SK-N-SH (cell line): Measurements from ENCODE around the gene PPIC. TPM values are rescaled to one million over a fixed set of nuclear protein-coding genes. Genes with fewer than 3 reads are reported as not detected.

Experiments
- CTCF ChIA-PET: fragments of 300-600, 350-600 bp; formaldehyde crosslinking; extraction: SDS; loops from one replicate; lab custom pipeline; 2021; lab: Yijun Ruan, JAX
- POLR2A ChIA-PET: fragments of 350-600 bp; sonication (Branson Sonifier 250); formaldehyde crosslinking; extraction: SDS; loops from one replicate; lab custom pipeline; 2020; ENCODE audit warnings: antibody characterized with exemption, inconsistent platforms; lab: Yijun Ruan, JAX
- DNase-seq: peaks from one replicate; pipeline ENCODE4 v3.0.0; 2012
- H2AFZ ChIP-seq: fragments of 200-600 bp; sonication (generic); 2 replicates; pipeline ENCODE4 v1.8.1; 2016; ENCODE audit warnings: antibody characterized with exemption, mild to moderate bottlenecking, low read depth
- H3F3A ChIP-seq: fragments of 200-600 bp; sonication (generic); replicated peaks from 2 replicates; pipeline ENCODE3; 2016; ENCODE audit warnings: antibody characterized with exemption, mild to moderate bottlenecking; ENCODE audit not compliant: insufficient read depth
- H3K27ac ChIP-seq, 2 experiments: fragments of 200-500 bp in 1 of 2; fragments of 200-600 bp in 1 of 2; sonication (Bioruptor generic) in 1 of 2; sonication (generic), shearing (Covaris generic) in 1 of 2; 2 replicates each; pipeline versions ENCODE4 v1.5.1 to v1.6.1; 2014 to 2016; ENCODE audit warnings: low read depth in 2 of 2, inconsistent platforms in 1 of 2, low read length in 1 of 2, mild to moderate bottlenecking in 1 of 2, mixed read lengths in 1 of 2
- H3K27me3 ChIP-seq: fragments of 200-600 bp; sonication (generic), shearing (Covaris generic); 2 replicates; pipeline ENCODE4 v1.6.1; 2016; ENCODE audit warnings: mixed run types; ENCODE audit not compliant: insufficient read depth
- H3K36me3 ChIP-seq, 2 experiments: fragments of 200-500 bp in 1 of 2; fragments of 200-600 bp in 1 of 2; sonication (Bioruptor generic) in 1 of 2; sonication (generic) in 1 of 2; replicated peaks in 1 of 2; 2 replicates each; pipeline versions ENCODE3 to v1.5.1; 2014 to 2016; ENCODE audit warnings: low read length in 1 of 2, mild to moderate bottlenecking in 1 of 2; ENCODE audit not compliant: insufficient read depth in 2 of 2, control insufficient read depth in 1 of 2
- H3K4me1 ChIP-seq, 2 experiments: fragments of 200-500 bp in 1 of 2; fragments of 200-600 bp in 1 of 2; sonication (Bioruptor generic) in 1 of 2; sonication (generic), shearing (Covaris generic) in 1 of 2; 2 replicates each; pipeline versions ENCODE4 v1.5.1 to v1.6.1; 2014 to 2016; ENCODE audit warnings: low read depth in 1 of 2, low read length in 1 of 2, mixed run types in 1 of 2; ENCODE audit not compliant: insufficient read depth in 2 of 2, control insufficient read depth in 1 of 2
- H3K4me2 ChIP-seq: fragments of 200-600 bp; sonication (generic), shearing (Covaris generic); 2 replicates; pipeline ENCODE4 v1.6.1; 2017; ENCODE audit warnings: mixed run types
- H3K4me3 ChIP-seq, 2 experiments: fragments of 200-500 bp in 1 of 2; fragments of 200-600 bp in 1 of 2; sonication (Bioruptor generic) in 1 of 2; sonication (generic), shearing (Covaris generic) in 1 of 2; 2 replicates each; pipeline versions ENCODE4 v1.5.1 to v1.8.1; 2014 to 2016; ENCODE audit warnings: low read depth in 2 of 2, inconsistent platforms in 1 of 2, low read length in 1 of 2, mild to moderate bottlenecking in 1 of 2, mixed read lengths in 1 of 2, moderate library complexity in 1 of 2
- H3K79me2 ChIP-seq: fragments of 200-600 bp; sonication (generic); 2 replicates; pipeline ENCODE4 v1.8.1; 2017; ENCODE audit warnings: mild to moderate bottlenecking; ENCODE audit not compliant: insufficient read depth
- H3K9ac ChIP-seq: fragments of 200-600 bp; sonication (generic); 2 replicates; pipeline ENCODE4 v1.6.1; 2017; ENCODE audit warnings: mixed run types
- H3K9me2 ChIP-seq: fragments of 200-600 bp; sonication (generic); 2 replicates; pipeline ENCODE4 v1.6.1; 2017; ENCODE audit warnings: mixed run types
- H3K9me3 ChIP-seq: fragments of 200-600 bp; sonication (generic); 2 replicates; pipeline ENCODE4 v1.6.1; 2017; ENCODE audit warnings: mixed run types, mild to moderate bottlenecking, moderate library complexity
- H4K20me1 ChIP-seq: fragments of 200-600 bp; sonication (generic); 2 replicates; pipeline ENCODE4 v1.6.1; 2017; ENCODE audit warnings: mild to moderate bottlenecking, mixed run types; ENCODE audit not compliant: insufficient read depth
- ELF1 ChIP-seq: IDR thresholded peaks from 2 replicates; pipeline ENCODE4 v1.4.0; 2012
- EP300 ChIP-seq, 2 experiments: IDR thresholded peaks; 2 replicates each; pipeline versions ENCODE4 v1.4.0 to v1.6.1; 2012; ENCODE audit warnings: borderline replicate concordance in 1 of 2, low read depth in 1 of 2, low read length in 1 of 2
- FOSL2 ChIP-seq: IDR thresholded peaks from 2 replicates; pipeline ENCODE4 v1.4.0; 2012; ENCODE audit warnings: low read depth, mild to moderate bottlenecking, moderate library complexity, borderline replicate concordance
- FOXJ3 ChIP-seq: sonication (generic); formaldehyde crosslinking; IDR thresholded peaks from 2 replicates; pipeline ENCODE4 v1.5.1; 2020; ENCODE audit warnings: mild to moderate bottlenecking, missing genetic modification reagents
- GABPA ChIP-seq: IDR thresholded peaks from 2 replicates; pipeline ENCODE4 v1.4.0; 2012; ENCODE audit warnings: low read depth, mild to moderate bottlenecking
- GATA2 ChIP-seq: sonication (generic); formaldehyde crosslinking; IDR thresholded peaks from 2 replicates; pipeline ENCODE4 v1.5.0; 2020; ENCODE audit warnings: mild to moderate bottlenecking, missing genetic modification reagents
- MEF2A ChIP-seq: IDR thresholded peaks from 2 replicates; pipeline ENCODE4 v1.4.0; 2012; ENCODE audit warnings: low read depth, borderline replicate concordance
- NFIC ChIP-seq: IDR thresholded peaks from 2 replicates; pipeline ENCODE4 v1.4.0; 2012; ENCODE audit warnings: borderline replicate concordance
- RFX5 ChIP-seq: IDR thresholded peaks from 2 replicates; pipeline ENCODE4 v1.6.1; 2012; ENCODE audit warnings: mild to moderate bottlenecking, improper control_type of control experiment, low read length
- SMC3 ChIP-seq: IDR thresholded peaks from 2 replicates; pipeline ENCODE4 v1.6.1; 2012; ENCODE audit warnings: low read depth, low read length, improper control_type of control experiment
- TEAD4 ChIP-seq: IDR thresholded peaks from 2 replicates; pipeline ENCODE4 v1.4.0; 2012; ENCODE audit warnings: mild to moderate bottlenecking, borderline replicate concordance; ENCODE audit not compliant: insufficient read depth
- WGBS: methylation state at CpG from one replicate; pipeline ENCODE4 v1.1.6; 2017; ENCODE audit warnings: low lambda C conversion rate; 5-methylcytosine and 5-hydroxymethylcytosine counted together
- polyA plus RNA-seq, 3 experiments: library from polyadenylated mRNA; depleted of rRNA; stranded (reverse); fragments of >200 nt; gene quantifications; 2 replicates each; pipeline ENCODE4 v1.2.3, GENCODE V29; 2012
- TF ChIP-seq, protein P1 (sequence below): fragments of 150-350 bp; IDR thresholded peaks from 2 replicates; pipeline ENCODE4 v1.6.1; 2017; ENCODE audit warnings: antibody characterized with exemption, low read length, low read depth, borderline replicate concordance
- TF ChIP-seq, protein P2 (sequence below): IDR thresholded peaks from 2 replicates; pipeline ENCODE4 v1.4.0; 2012; ENCODE audit warnings: low read depth, borderline replicate concordance
- TF ChIP-seq, protein P3 (sequence below): fragments of 150-350 bp; IDR thresholded peaks from 2 replicates; pipeline ENCODE4 v1.6.1; 2016; ENCODE audit warnings: mild to moderate bottlenecking, low read depth, low read length
- TF ChIP-seq, protein P4 (sequence below): IDR thresholded peaks from 2 replicates; pipeline ENCODE4; 2012

The PPIC gene
- polyA plus RNA-seq, 1 of the 3 experiments (the other 2 are of a cell fraction): 55.1 TPM

DNA sequence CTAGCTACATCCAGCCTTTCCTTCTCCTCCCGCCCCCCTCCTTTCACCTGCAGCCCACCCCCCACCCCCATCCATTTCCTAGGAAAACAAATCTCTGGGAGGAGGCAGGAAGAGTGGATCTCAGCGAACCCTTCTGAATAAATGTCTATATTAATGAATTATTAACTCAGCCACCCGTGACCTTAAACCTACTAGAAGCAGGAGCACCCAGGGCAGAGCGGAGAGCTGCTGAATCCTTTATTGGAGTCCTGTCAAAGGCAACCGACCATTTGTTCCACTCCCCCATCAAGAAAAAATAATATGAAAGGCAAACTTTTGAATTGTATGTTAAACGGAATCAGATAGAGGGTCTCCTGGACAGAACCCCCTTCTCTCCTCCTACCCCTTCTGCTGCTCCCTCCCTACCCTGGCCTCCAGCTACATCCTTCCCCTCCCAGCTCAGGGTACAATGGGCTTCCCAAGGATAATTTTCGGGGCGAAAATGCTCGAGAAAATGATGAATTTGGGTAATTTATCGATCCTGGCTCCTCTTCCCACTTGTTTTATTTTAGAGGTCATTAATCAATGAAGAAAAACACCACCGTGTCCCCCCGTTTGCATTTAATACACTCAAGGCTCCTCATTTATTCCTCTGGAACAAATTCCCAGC is 49.2 kb upstream of the PPIC start (continued):
- TF ChIP-seq, protein P1, sequence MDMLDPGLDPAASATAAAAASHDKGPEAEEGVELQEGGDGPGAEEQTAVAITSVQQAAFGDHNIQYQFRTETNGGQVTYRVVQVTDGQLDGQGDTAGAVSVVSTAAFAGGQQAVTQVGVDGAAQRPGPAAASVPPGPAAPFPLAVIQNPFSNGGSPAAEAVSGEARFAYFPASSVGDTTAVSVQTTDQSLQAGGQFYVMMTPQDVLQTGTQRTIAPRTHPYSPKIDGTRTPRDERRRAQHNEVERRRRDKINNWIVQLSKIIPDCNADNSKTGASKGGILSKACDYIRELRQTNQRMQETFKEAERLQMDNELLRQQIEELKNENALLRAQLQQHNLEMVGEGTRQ: no peak
- TF ChIP-seq, protein P2, sequence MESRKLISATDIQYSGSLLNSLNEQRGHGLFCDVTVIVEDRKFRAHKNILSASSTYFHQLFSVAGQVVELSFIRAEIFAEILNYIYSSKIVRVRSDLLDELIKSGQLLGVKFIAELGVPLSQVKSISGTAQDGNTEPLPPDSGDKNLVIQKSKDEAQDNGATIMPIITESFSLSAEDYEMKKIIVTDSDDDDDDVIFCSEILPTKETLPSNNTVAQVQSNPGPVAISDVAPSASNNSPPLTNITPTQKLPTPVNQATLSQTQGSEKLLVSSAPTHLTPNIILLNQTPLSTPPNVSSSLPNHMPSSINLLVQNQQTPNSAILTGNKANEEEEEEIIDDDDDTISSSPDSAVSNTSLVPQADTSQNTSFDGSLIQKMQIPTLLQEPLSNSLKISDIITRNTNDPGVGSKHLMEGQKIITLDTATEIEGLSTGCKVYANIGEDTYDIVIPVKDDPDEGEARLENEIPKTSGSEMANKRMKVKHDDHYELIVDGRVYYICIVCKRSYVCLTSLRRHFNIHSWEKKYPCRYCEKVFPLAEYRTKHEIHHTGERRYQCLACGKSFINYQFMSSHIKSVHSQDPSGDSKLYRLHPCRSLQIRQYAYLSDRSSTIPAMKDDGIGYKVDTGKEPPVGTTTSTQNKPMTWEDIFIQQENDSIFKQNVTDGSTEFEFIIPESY: no peak
- TF ChIP-seq, all 33 proteins: peak for 0

DNA sequence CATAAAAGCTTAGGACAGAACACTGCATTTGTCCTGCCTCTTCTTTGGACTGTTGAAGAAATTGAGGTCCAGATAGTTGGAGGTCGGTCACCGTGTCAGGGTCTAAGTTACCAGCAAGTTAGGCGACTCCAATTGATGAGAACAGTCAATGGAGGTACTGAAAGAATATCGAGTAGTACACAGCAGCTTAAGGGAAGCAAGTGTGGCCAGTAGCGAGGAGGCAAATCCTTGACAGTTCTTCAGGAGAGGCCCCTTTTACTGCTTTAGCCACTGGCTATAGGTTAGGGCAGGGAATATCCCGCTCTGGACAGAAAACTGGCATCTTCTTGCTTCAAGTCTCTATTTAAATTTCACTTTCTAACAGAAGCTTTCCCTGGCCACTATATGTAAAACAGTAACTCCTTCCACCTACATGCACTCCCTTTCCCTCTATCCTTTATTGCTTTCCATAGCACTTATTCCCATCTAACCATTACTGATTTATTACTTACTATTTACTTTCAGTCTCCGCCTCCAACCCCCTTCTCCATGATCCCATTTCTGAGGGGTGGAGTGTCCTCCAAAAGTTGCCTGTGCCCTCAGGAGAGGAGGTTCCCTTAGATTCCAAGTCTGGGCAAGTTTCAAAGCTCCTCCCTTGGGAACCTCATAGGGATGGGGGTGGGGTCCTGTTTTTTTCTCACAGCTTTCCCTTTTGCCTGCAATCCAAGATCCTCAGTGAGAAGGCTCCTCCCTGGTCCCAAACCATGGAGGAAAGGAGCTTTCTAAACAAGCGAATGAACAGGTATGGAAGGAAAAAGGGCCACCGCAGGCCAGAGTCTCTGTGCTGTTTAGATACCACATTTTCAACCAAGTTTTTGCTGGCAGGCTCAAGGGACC is 48.4 kb upstream of the PPIC start:
- Histone ChIP-seq H3K27me3 (peaks cover 43% of the 10 kb centered on the region), H3K9ac (no peak overlapping the region), H3K9me3 (no peaks in the 10 kb centered on the region), H3K9me2 (no peaks in the 10 kb centered on the region), H3K4me2 (no peak overlapping the region), H3K36me3 (no peaks in the 10 kb centered on the region), H3F3A (no peaks in the 10 kb centered on the region), H3K4me3 (no peak overlapping the region), H3K79me2 (no peaks in the 10 kb centered on the region), H2AFZ (no peak overlapping the region), H3K27ac (no peak overlapping the region), H4K20me1 (no peaks in the 10 kb centered on the region), H3K4me1 (peaks cover 0 to 29% of the 10 kb centered on the region in 2 experiments; a peak in 1 of 4 replicates)
- DNase-seq: no peak
- ChIA-PET CTCF (interaction anchor here (0.9 to 1.4 kb wide), 3 partner anchors 188 to 381 kb away, joined by 3 to 4 read pairs (median 3); no protein-coding TSS in a partner anchor), POLR2A (interaction anchor here (0.6 kb wide), 1 partner anchor 263 kb away, joined by 3 read pairs; no protein-coding TSS in a partner anchor)
- 90% methylated on average over 9 of the region's 9 CpGs for WGBS
- no peak for TF ChIP-seq GABPA
- no peak for TF ChIP-seq FOXJ3
- no peak for TF ChIP-seq RFX5
- no peak for TF ChIP-seq FOSL2
- TF ChIP-seq SMC3: no peak
- no peak for TF ChIP-seq MEF2A
- TF ChIP-seq ELF1: no peak
- TF ChIP-seq, protein P3, sequence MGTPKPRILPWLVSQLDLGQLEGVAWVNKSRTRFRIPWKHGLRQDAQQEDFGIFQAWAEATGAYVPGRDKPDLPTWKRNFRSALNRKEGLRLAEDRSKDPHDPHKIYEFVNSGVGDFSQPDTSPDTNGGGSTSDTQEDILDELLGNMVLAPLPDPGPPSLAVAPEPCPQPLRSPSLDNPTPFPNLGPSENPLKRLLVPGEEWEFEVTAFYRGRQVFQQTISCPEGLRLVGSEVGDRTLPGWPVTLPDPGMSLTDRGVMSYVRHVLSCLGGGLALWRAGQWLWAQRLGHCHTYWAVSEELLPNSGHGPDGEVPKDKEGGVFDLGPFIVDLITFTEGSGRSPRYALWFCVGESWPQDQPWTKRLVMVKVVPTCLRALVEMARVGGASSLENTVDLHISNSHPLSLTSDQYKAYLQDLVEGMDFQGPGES: no peak
- TF ChIP-seq TEAD4: no peak
- TF ChIP-seq GATA2: no peak
- TF ChIP-seq, protein P4, sequence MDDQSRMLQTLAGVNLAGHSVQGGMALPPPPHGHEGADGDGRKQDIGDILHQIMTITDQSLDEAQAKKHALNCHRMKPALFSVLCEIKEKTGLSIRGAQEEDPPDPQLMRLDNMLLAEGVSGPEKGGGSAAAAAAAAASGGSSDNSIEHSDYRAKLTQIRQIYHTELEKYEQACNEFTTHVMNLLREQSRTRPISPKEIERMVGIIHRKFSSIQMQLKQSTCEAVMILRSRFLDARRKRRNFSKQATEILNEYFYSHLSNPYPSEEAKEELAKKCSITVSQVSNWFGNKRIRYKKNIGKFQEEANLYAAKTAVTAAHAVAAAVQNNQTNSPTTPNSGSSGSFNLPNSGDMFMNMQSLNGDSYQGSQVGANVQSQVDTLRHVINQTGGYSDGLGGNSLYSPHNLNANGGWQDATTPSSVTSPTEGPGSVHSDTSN: no peak
- TF ChIP-seq NFIC: no peak
- no peak for TF ChIP-seq EP300 (IDR thresholded peaks at IDR 0.05; ENCODE audit: borderline replicate concordance in 1 of 2, low read depth in 1 of 2, low read length in 1 of 2)
- TF ChIP-seq, protein P1: no peak
